DLD1 (cell line): ENCODE data around the gene LINC00237.

Experiments
- in situ Hi-C: cut with HindIII; loops from 2 replicates; pipeline ENCODE4 v1.10.0; 2017; ENCODE audit warnings: low sequenced_read_pairs

The LINC00237 gene

GRCh38 chr20:21100578-21101452 is 5.3 kb downstream of the LINC00237 start:
- in situ Hi-C loops, result no loop called here

- in situ Hi-C loops, result no loop called here
Observed at GRCh38 chr20:21099751-21100577, 6.2 kb downstream of the LINC00237 start.

GRCh38 chr20:21096321-21097043 is 9.7 kb downstream of the LINC00237 start:
- in situ Hi-C loops, result no loop called here

- in situ Hi-C loops, result no loop called here
Observed at GRCh38 chr20:21092806-21093205, 13.4 kb downstream of the LINC00237 start.

- in situ Hi-C loops, result no loop called here
Observed at GRCh38 chr20:21090721-21091120, 15.4 kb downstream of the LINC00237 start.

GRCh38 chr20:21090111-21090618 is 16.0 kb downstream of the LINC00237 start:
- in situ Hi-C loops, result no loop called here

- in situ Hi-C loops, result no loop called here
Observed at GRCh38 chr20:21089391-21089790, 16.8 kb downstream of the LINC00237 start.

- in situ Hi-C loops, result no loop called here
Observed at GRCh38 chr20:21087862-21088540, 18.2 kb downstream of the LINC00237 start.

- in situ Hi-C loops, result no loop called here
Observed at GRCh38 chr20:21083825-21084325, 22.3 kb downstream of the LINC00237 start.

GRCh38 chr20:21082584-21082983 is 23.6 kb downstream of the LINC00237 start:
- in situ Hi-C loops, result no loop called here

- in situ Hi-C loops, result no loop called here
Observed at GRCh38 chr20:21077809-21078345, 28.3 kb downstream of the LINC00237 start.

GRCh38 chr20:21076073-21076472 is 30.1 kb downstream of the LINC00237 start:
- in situ Hi-C loops, result no loop called here

GRCh38 chr20:21075471-21075870 is 30.7 kb downstream of the LINC00237 start:
- in situ Hi-C loops, result no loop called here

GRCh38 chr20:21074605-21075336 is 31.4 kb downstream of the LINC00237 start:
- in situ Hi-C loops, result no loop called here

- in situ Hi-C loops, result no loop called here
Observed at GRCh38 chr20:21067255-21067654, 38.9 kb downstream of the LINC00237 start.

GRCh38 chr20:21064924-21065323 is 41.2 kb downstream of the LINC00237 start:
- in situ Hi-C loops, result no loop called here

- in situ Hi-C loops, result no loop called here
Observed at GRCh38 chr20:21063276-21063675, 42.9 kb downstream of the LINC00237 start.

- in situ Hi-C loops, result no loop called here
Observed at GRCh38 chr20:21053002-21053762, 53.0 kb downstream of the LINC00237 start.

GRCh38 chr20:21052686-21053001 is 53.5 kb downstream of the LINC00237 start:
- in situ Hi-C loops, result no loop called here
